T-helper 22 cell (primary cell): Measurements from ENCODE around the gene DENND4B.
"Not testable (repeated sequence)": the region's sequence is repeated elsewhere in the genome, so short reads cannot be mapped to it uniquely, and the experiment has no call there.

Experiments used
- DNase-seq: peaks from one replicate; pipeline ENCODE4 v3.0.0-alpha.2; 2020; ENCODE audit warnings: low read depth

DENND4B gene

GRCh38 chr1:153922972-153923925 is 23.3 kb downstream of the DENND4B start, which contains the start of gene GATAD2B:
Gene GATAD2B (minus strand): TSS chr1:153922972. CDS start chr1:153828347, 94,625 bp downstream.
- DNase-seq, result peak; percentile 100

GRCh38 chr1:153922076-153922971 is 24.2 kb downstream of the DENND4B start:
- DNase-seq, result peak; percentile 31

GRCh38 chr1:153921803-153922075 is 24.8 kb downstream of the DENND4B start:
- DNase-seq, result no peak

DNA sequence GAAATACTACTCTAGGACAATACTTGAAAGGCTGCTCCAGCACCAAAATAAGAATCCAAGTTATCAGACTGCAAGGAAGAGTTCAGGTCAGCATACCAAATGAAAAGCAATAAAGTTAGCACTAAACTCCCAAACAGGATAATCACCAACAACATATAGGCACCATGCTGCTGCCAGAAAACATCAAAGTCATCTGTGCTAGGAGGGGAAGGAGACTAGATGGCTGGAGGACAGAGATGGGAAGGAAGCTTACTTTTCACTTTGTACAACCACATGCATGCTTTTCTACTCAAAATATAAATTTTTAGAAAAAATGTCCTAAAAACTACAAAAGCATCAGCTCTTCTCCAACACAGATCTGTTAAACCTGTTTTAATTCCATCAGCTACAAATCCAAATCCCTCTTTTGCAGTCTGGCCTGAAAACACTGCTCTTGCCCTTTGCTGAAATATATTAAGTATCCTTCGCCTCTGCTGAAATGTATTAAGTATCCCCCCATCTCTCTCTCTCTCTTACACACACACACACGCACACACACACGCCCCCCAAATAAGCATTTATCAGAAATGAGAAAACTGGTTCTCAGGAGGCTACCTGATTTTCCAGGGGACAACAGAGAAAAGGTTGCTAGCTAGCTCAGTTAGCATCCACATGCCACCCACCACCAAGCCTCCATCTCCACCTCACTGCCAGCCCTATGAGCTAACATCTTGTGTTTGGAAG is 25.3 kb downstream of the DENND4B start:
- no peak for DNase-seq

GRCh38 chr1:153919876-153920852 is 26.4 kb downstream of the DENND4B start:
- no peak for DNase-seq

GRCh38 chr1:153916297-153916696 is 30.2 kb downstream of the DENND4B start:
- no peak for DNase-seq

- no peak for DNase-seq
These were observed 34.2 kb downstream of the DENND4B start for GRCh38 chr1:153912349-153912748.

GRCh38 chr1:153910560-153910959 is 36.0 kb downstream of the DENND4B start:
- DNase-seq, result not testable (repeated sequence)

DNA sequence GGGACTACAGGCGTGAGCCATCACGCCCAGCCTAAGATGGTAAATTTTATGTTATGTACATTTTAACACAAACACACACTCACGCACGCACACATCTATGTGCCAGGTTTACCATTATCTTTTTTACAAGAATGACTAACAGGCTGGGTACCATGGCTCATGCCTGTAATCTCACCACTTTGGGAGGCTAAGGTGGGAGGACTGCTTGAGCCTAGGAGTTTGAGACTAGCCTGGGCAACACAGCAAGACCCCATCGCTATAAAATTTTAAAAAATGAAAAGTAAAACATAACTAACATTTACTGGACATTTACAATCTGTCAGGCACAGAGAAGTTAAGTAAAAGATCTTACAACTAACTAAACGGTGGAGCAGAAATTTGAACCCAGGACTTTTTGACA is 38.4 kb downstream of the DENND4B start:
- DNase-seq, result no peak

GRCh38 chr1:153907134-153907533 is 39.4 kb downstream of the DENND4B start:
- no peak for DNase-seq

GRCh38 chr1:153906396-153906795 is 40.1 kb downstream of the DENND4B start:
- no peak for DNase-seq

DNA sequence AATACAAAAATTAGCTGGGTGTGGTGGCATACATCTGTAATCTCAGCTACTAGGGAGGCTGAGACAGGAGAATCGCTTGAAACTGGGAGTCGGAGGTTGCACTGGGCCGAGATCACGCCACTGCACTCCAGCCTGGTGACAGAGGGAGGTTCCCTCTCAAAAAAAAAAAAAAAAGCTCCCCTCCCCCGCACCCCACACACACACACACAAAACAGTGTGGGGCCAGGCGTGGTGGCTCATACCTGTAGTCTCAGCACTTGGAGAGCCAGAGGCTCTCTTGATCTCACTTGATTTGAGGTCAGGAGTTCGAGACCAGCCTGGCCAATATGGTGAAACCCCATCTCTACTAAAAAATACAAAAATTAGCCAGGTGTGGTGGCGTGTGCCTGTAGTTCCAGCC is 40.6 kb downstream of the DENND4B start:
- DNase-seq, result not testable (repeated sequence)

DNA sequence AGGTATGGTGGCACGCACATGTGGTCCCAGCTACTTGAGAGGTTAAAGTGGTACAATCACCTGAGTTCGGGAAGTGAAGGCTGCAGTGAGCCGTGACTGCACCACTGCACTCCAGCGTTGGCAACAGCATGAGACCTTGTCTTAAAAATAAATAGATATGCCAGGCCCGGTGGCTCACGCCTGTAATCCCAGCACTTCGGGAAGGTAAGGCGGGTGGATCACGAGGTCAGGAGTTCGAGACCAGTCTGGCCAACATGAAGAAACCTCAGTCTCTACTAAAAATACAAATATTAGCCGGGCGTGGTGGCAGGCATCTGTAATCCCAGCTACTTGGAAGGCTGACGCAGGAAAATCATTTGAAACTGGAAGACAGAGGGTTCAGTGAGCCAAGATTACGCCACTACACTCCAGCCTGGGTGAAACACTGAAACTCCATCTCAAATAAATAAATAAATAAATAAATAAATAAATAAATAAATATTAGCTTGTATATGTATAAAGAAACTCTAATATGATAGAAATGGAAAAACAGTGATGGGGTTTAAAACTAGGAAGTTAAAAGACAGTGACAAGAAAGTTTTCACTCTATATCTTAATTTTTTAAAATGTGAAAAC is 42.6 kb downstream of the DENND4B start:
- DNase-seq, result no peak

GRCh38 chr1:153899509-153899908 is 47.0 kb downstream of the DENND4B start:
- DNase-seq, result no peak

GRCh38 chr1:153895866-153896265 is 50.7 kb downstream of the DENND4B start:
- DNase-seq, result not testable (repeated sequence)

- not testable (repeated sequence) for DNase-seq
These were observed 55.5 kb downstream of the DENND4B start for GRCh38 chr1:153891042-153891441.

DNA sequence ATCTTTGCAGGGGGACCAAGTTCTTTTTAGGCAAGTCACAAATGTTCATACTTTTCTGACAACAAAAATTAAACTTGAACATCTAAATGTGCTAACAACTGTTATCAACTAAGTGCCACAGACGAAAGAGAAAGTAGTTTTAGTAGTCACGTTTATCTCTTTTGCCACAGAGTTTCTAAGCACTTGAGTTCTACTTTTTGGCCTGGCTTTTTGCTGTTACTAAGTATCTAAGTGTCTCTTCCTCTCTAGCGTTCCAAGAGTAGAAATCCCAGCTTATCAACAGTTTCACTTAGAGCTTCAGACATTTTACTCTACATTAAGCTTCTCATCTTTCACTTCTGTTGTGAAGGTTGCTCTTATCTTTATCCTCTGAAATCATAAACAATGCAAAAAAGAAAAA is 58.0 kb downstream of the DENND4B start:
- no peak for DNase-seq

DNA sequence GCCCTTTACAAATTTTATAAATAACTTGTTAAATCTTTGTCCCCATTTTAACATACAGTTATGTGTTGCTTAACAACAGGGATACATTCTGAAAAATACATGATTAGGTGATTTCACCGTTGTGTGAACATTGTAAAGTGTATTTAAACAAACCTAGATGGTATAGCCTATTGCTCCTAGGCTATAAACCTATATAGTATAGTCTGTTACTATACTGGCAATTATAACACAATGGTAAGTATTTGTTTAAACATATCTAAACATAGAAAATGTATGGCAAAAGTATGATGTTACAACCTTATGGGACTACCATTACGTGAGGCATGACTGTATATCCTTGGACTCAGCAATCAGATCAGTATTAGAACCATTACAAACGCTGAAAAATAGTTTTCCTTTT is 60.4 kb downstream of the DENND4B start:
- no peak for DNase-seq

GRCh38 chr1:153883223-153883622 is 63.3 kb downstream of the DENND4B start:
- no peak for DNase-seq

DNA sequence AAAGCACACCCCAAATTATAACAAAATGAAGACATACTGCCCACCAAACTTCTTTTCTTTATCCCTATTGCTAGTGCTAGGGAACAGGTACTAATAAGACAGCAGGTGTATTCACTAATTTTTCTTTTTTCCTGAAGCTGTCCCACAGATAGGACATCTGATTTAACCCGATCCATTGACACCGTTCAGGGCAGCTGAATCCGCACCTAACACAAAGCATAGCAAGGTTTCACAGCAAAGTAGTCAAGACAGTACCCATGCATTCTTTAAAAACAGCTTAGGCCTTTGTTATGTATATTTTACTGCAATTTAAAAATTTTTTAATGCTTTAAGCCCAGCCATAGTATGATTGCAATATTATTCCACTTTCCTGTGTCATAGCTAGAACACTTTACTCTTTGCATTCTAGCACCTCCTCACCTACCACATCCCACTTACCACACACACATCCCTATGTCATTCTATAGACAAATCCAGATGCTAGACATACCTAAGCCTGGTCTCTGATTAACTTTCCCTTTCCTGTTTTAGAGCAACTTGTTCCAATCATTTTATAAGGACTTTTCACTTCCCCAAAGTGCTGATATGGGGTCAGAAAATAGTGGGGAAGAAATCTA is 64.1 kb downstream of the DENND4B start:
- no peak for DNase-seq
